ENCODE measurements around the gene SLC24A4. TPM values are rescaled to one million over a fixed set of nuclear protein-coding genes. Genes with fewer than 3 reads are reported as not detected.

Gene SLC24A4
- total RNA-seq, 4 donors from 2014 or later = 0.81 to 3.6 (median 1.4) TPM

DNA sequence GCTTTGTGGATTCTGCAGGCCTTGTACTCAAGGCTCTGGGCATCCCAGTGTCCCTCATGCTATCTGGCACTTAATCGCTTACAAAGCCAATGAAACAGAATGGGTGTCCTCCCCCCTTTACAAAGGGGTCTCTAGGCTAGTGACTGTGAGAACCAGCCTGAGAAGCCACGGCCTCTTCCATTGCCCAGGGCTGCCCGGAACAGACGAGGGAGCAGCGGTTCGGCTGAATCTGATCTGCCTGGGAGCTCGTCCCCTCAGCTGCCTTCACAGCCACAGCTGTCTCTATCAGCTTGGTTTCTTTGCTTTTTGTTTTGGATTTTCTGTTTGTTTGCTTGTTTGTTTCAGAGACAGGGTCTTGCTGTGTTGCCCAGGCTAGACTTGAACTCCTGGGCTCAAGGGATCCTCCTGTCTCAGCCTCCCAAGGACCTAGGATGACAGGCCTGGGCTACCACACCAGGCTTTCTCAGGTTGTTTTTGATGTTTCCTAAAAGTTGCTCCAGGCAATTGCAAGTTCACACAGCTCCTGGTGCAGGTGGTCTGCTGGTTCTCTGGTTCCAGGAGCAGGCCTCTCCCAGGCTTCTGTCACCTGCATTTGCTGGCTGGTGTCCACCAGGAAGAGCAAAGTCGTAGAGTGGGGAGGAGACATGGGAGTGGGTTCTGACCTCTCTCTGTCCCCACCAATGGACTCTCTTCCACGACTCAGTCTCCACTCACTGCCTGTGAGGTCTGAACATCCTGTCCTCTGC lies 179.7 kb downstream of the SLC24A4 start:
- H3K27ac ChIP-seq = no peak overlapping the region
- no peaks in the 10 kb centered on the region for H3K36me3 ChIP-seq
- H3K9me3 ChIP-seq = no peaks in the 10 kb centered on the region
- TF ChIP-seq POLR2AphosphoS5 (IDR thresholded peaks at IDR 0.05) = no peak
- H3K27me3 ChIP-seq = no peaks in the 10 kb centered on the region
- 85 to 100% methylated on average over 1 to 5 of the region's 9 CpGs for WGBS, 2 donors (ENCODE audit: low coverage in 1 of 2)
- no peaks in the 10 kb centered on the region for H3K4me1 ChIP-seq
- H3K4me3 ChIP-seq = no peak overlapping the region
- no peak for ATAC-seq

- no peaks in the 10 kb centered on the region for H3K36me3 ChIP-seq
- no peak for ATAC-seq
- H3K27ac ChIP-seq = no peak overlapping the region
Observed at GRCh38 chr14:92503756-92504491, 181.0 kb downstream of the SLC24A4 start.

GRCh38 chr14:92505826-92506225 lies 182.9 kb downstream of the SLC24A4 start:
- no peaks in the 10 kb centered on the region for H3K9me3 ChIP-seq
- ATAC-seq = no peak
- H3K4me3 ChIP-seq = no peak overlapping the region
- H3K27me3 ChIP-seq = no peaks in the 10 kb centered on the region
- H3K4me1 ChIP-seq = no peaks in the 10 kb centered on the region
- no peaks in the 10 kb centered on the region for H3K36me3 ChIP-seq
- TF ChIP-seq EP300 (IDR thresholded peaks at IDR 0.05) (no peak), POLR2AphosphoS5 (IDR thresholded peaks at IDR 0.05) (no peak)
- 94% methylated on average over 5 of the region's 5 CpGs; no CpG with 5 or more reads in 1 of the 2 donors for WGBS, 2 donors (ENCODE audit: low coverage in 1 of 2)
- H3K27ac ChIP-seq = no peak overlapping the region

More at GRCh38 chr14:92503756-92504491, 181.0 kb downstream of the SLC24A4 start:
- Histone ChIP-seq H3K4me3 (no peak overlapping the region), H3K27me3 (no peaks in the 10 kb centered on the region), H3K9me3 (no peaks in the 10 kb centered on the region), H3K4me1 (no peaks in the 10 kb centered on the region)
- 71 to 74% methylated on average over 3 to 4 of the region's 4 CpGs for WGBS, 2 donors (ENCODE audit: low coverage in 1 of 2)
- TF ChIP-seq EP300 (IDR thresholded peaks at IDR 0.05) = no peak
- no peak for TF ChIP-seq CTCF (IDR thresholded peaks at IDR 0.05)
- no peak for TF ChIP-seq POLR2A (IDR thresholded peaks at IDR 0.05)
- TF ChIP-seq POLR2AphosphoS5 (IDR thresholded peaks at IDR 0.05) = no peak

DNA sequence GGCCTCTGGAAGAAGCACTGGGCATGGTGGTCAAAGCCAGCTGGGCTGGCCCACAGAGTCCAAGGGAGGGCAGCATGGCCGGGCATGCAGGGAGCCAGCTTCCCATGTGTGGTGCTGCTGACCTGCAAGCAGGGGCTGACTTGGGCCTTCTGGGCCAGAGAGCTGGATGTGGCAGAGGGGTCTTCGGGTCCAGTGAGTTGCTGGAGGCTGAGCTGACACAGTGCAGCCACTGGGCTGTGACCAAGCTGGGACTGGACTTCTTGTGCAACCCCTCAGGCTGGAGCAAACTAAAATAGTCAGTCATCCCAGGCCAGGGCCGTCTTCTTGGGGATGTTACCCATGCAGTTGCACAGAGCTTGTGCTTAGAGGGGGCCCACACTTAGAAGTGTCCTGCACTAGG lies 183.3 kb downstream of the SLC24A4 start:
- peaks cover 0 to 2% (median 0%) of the 10 kb centered on the region in 3 donors for H3K4me1 ChIP-seq
- H3K9me3 ChIP-seq = no peaks in the 10 kb centered on the region
- no peak overlapping the region for H3K27ac ChIP-seq
- H3K27me3 ChIP-seq = no peaks in the 10 kb centered on the region
- H3K36me3 ChIP-seq = no peaks in the 10 kb centered on the region
- H3K4me3 ChIP-seq = no peak overlapping the region
- 100% methylated on average over 1 of the region's 3 CpGs; no CpG with 5 or more reads in 1 of the 2 donors for WGBS, 2 donors (ENCODE audit: low coverage in 1 of 2)
- no peak for ATAC-seq
- TF ChIP-seq POLR2AphosphoS5 (IDR thresholded peaks at IDR 0.05) = no peak
- no peak for TF ChIP-seq POLR2A (IDR thresholded peaks at IDR 0.05)
- TF ChIP-seq CTCF (IDR thresholded peaks at IDR 0.05) = no peak
- TF ChIP-seq EP300 (IDR thresholded peaks at IDR 0.05) = no peak

- Histone ChIP-seq H3K36me3 (no peaks in the 10 kb centered on the region), H3K27ac (no peak overlapping the region), H3K9me3 (no peaks in the 10 kb centered on the region), H3K27me3 (no peaks in the 10 kb centered on the region), H3K4me1 (peaks cover 0 to 12% (median 0%) of the 10 kb centered on the region in 3 donors), H3K4me3 (no peak overlapping the region)
- WGBS, 2 donors (ENCODE audit: low coverage in 1 of 2) = 83 to 94% methylated on average over 1 to 4 of the region's 4 CpGs
- TF ChIP-seq CTCF (IDR thresholded peaks at IDR 0.05) (no peak), EP300 (IDR thresholded peaks at IDR 0.05) (no peak), POLR2AphosphoS5 (IDR thresholded peaks at IDR 0.05) (no peak), POLR2A (IDR thresholded peaks at IDR 0.05) (no peak)
- ATAC-seq = no peak
Observed at GRCh38 chr14:92507174-92507768, 184.3 kb downstream of the SLC24A4 start.
